Stomach (tissue), 9 donors: ENCODE results near the gene CBLN4. TPM values are rescaled to one million over a fixed set of nuclear protein-coding genes. Genes with fewer than 3 reads are reported as not detected.

Source experiments
- DNase-seq, 2 donors: peaks; one replicate each; pipeline versions ENCODE4 v3.0.0 to v3.0.0-alpha.2; 2013 to 2019
- H3K27ac ChIP-seq, 5 donors: fragments of 200-600 bp in 4 of 5; sonication (generic) in 4 of 5; one replicate each; pipeline ENCODE4 v1.5.1; 2013 to 2019; ENCODE audit warnings: mild to moderate bottlenecking in 1 of 5, moderate library complexity in 1 of 5
- H3K27me3 ChIP-seq, 3 donors: fragments of 200-600 bp; sonication (generic); one replicate each; pipeline ENCODE4 v1.5.1; 2017 to 2019; ENCODE audit warnings: mixed run types in 1 of 3
- H3K36me3 ChIP-seq, 4 donors: fragments of 200-600 bp; sonication (generic); 1 replicate in 3 of 4; 2 replicates in 1 of 4; pipeline ENCODE4 v1.5.1; 2016 to 2019
- H3K4me1 ChIP-seq, 4 donors: fragments of 200-600 bp; sonication (generic); one replicate each; pipeline ENCODE4 v1.5.1; 2016 to 2019
- H3K4me3 ChIP-seq, 4 donors: fragments of 200-600 bp; sonication (generic) in 3 of 4; one replicate each; pipeline ENCODE4 v1.5.1; 2016 to 2019; ENCODE audit warnings: mild to moderate bottlenecking in 1 of 4
- H3K9me3 ChIP-seq, 4 donors: fragments of 200-600 bp; sonication (generic); one replicate each; pipeline ENCODE4 v1.5.1; 2016 to 2019
- EP300 ChIP-seq: sonication (generic); formaldehyde crosslinking; IDR thresholded peaks from one replicate; pipeline ENCODE4 v1.6.1; 2017; ENCODE audit warnings: antibody characterized with exemption
- POLR2A ChIP-seq, 4 donors: fragments of 450-650 bp; IDR thresholded peaks; one replicate each; pipeline ENCODE4 v1.6.1; 2016; ENCODE audit warnings: antibody characterized with exemption in 4 of 4, control low read depth in 2 of 4, mild to moderate bottlenecking in 1 of 4, moderate library complexity in 1 of 4
- POLR2AphosphoS5 ChIP-seq, 3 donors: sonication (generic); formaldehyde crosslinking; IDR thresholded peaks; one replicate each; pipeline ENCODE4 v1.6.1; 2016; ENCODE audit warnings: antibody characterized with exemption in 3 of 3
- WGBS, 5 donors: extraction: QIAGEN DNeasy Blood & Tissue Kit in 3 of 5; methylation state at CpG; one replicate each; pipeline versions ENCODE4 v1.1.5 to v1.1.7; 2013 to 2018; 5-methylcytosine and 5-hydroxymethylcytosine counted together
- intact Hi-C: fragments of 100-400 bp; cut with DNase I; formaldehyde crosslinking; loops from one replicate; pipeline ENCODE4 v1.15.1; 2023; ENCODE audit warnings: low total_unique reads
- polyA plus RNA-seq, 3 donors: library from polyadenylated mRNA; stranded (reverse); fragments of 200-250 nt; gene quantifications; one replicate each; pipeline ENCODE4 v1.2.3, GENCODE V29; 2013
- total RNA-seq, 5 donors: library from RNA; depleted of rRNA; stranded (reverse); fragments of >200 nt; gene quantifications; one replicate each; pipeline versions ENCODE4 v1.1.0 to v1.2.3, GENCODE V29; 2014 to 2016
- TF ChIP-seq, protein P1 (sequence below), 7 experiments: fragments of 450-650 bp in 4 of 7; fragments of 200-600 bp in 3 of 7; sonication (generic) in 3 of 7; IDR thresholded peaks; one replicate each; pipeline ENCODE4 v1.5.1; 2016 to 2019; ENCODE audit warnings: antibody characterized with exemption in 7 of 7, control low read depth in 2 of 7, mild to moderate bottlenecking in 1 of 7
- donor health status: healthy with polysubstance abuse.
- donor health status: Bipolar disorder and iron deficiency.
- donor health status: healthy.

Gene CBLN4
- total and polyA plus RNA-seq, 8 donors, result 0.05 to 0.37 TPM; not detected in 6

DNA sequence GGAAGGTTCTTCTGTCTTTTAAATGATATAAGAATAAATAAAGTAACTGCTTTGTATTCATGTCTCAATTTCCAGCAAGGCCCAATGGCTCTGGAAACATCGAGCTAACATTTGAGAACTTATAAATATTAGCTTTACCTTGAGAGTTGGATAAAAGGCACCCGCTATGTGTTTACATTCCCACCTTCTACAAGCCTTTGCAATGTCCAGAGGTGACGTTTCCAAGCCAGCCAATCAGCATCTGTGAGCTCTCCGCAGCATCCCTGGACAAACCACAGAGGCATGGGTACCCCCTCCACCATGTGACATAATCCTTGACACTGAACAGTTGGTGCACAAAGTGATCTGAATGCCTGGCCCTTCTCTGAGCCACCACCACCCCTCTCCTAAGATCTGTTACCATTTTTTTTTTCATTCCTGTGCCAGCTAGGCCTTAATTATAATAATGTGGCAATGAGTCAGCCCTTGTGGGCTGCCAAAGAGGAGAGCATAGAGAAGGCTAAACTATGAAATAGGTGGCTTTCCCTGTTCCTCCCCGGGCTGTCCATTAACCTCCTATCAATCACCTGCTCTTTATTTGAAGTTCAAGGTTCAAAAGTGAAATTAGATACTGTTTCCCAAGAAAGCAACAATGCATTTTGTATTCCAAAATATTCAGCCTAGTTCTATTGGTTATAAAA lies 4.1 kb downstream of the CBLN4 start:
- Histone ChIP-seq H3K36me3 (no peaks in the 10 kb centered on the region), H3K4me3 (no peak overlapping the region), H3K9me3 (peaks cover 0 to 22% (median 0%) of the 10 kb centered on the region in 4 donors), H3K27ac (no peak overlapping the region), H3K4me1 (peaks cover 0 to 34% (median 17%) of the 10 kb centered on the region in 4 donors), H3K27me3 (peaks cover 19 to 47% (median 40%) of the 10 kb centered on the region in 3 donors)
- intact Hi-C loops, result no loop called here
- 15 to 38% (median 30%) methylated on average over 5 of the region's 5 CpGs for WGBS, 5 donors
- peak in 1 of 2 donors; percentile 44 for DNase-seq
- TF ChIP-seq EP300 (no peak), POLR2A (IDR thresholded peaks at IDR 0.05) (no peak), POLR2AphosphoS5 (IDR thresholded peaks at IDR 0.05) (no peak)
- TF ChIP-seq, protein P1, sequence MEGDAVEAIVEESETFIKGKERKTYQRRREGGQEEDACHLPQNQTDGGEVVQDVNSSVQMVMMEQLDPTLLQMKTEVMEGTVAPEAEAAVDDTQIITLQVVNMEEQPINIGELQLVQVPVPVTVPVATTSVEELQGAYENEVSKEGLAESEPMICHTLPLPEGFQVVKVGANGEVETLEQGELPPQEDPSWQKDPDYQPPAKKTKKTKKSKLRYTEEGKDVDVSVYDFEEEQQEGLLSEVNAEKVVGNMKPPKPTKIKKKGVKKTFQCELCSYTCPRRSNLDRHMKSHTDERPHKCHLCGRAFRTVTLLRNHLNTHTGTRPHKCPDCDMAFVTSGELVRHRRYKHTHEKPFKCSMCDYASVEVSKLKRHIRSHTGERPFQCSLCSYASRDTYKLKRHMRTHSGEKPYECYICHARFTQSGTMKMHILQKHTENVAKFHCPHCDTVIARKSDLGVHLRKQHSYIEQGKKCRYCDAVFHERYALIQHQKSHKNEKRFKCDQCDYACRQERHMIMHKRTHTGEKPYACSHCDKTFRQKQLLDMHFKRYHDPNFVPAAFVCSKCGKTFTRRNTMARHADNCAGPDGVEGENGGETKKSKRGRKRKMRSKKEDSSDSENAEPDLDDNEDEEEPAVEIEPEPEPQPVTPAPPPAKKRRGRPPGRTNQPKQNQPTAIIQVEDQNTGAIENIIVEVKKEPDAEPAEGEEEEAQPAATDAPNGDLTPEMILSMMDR (IDR thresholded peaks at IDR 0.05), result no peak

DNA sequence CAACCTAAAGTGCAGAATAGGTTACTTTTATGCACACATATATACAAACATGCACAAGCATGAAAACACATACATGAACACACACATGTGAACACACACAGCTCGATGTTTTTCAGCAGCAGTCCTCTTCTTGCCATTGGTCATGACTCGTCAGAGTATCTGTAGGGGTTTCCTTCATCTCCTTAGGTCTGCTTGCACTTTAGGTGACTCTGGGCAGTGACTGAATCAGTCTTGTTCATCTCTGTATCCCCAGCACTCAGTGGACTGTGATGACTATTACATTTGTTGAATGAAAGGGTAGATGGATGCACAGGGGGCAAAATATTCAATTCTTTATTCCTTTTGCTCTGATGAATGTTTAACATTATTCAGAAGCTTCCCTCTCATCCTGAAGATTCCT lies 26.8 kb downstream of the CBLN4 start:
- Histone ChIP-seq H3K4me1 (peaks cover 0 to 17% (median 6%) of the 10 kb centered on the region in 4 donors), H3K36me3 (no peaks in the 10 kb centered on the region), H3K9me3 (no peaks in the 10 kb centered on the region), H3K27me3 (no peaks in the 10 kb centered on the region), H3K27ac (no peak overlapping the region), H3K4me3 (no peak overlapping the region)
- intact Hi-C loops, result no loop called here
- no peak for DNase-seq
- TF ChIP-seq POLR2AphosphoS5 (IDR thresholded peaks at IDR 0.05) (no peak), POLR2A (IDR thresholded peaks at IDR 0.05) (no peak), EP300 (no peak)
- TF ChIP-seq, protein P1 (IDR thresholded peaks at IDR 0.05), result no peak
- WGBS, 5 donors, result 56 to 74% (median 64%) methylated on average over 2 of the region's 2 CpGs

GRCh38 chr20:55977690-55978459 lies 27.4 kb downstream of the CBLN4 start:
- H3K4me3 ChIP-seq, result no peak overlapping the region
- H3K27ac ChIP-seq, result peak overlapping the region in 1 of 5 donors; percentile 7
- peak in 1 of 2 donors; percentile 56 for DNase-seq
- peaks cover 0 to 17% (median 6%) of the 10 kb centered on the region in 4 donors for H3K4me1 ChIP-seq
- intact Hi-C loops, result no loop called here
- H3K36me3 ChIP-seq, result no peaks in the 10 kb centered on the region
- TF ChIP-seq EP300 (no peak), POLR2AphosphoS5 (IDR thresholded peaks at IDR 0.05) (no peak), POLR2A (IDR thresholded peaks at IDR 0.05) (no peak)
- TF ChIP-seq, protein P1 (IDR thresholded peaks at IDR 0.05), result no peak
- no peaks in the 10 kb centered on the region for H3K9me3 ChIP-seq
- no peaks in the 10 kb centered on the region for H3K27me3 ChIP-seq
- WGBS, 5 donors, result 28 to 48% (median 32%) methylated on average over 6 of the region's 6 CpGs

GRCh38 chr20:55974491-55975202 lies 30.7 kb downstream of the CBLN4 start:
- DNase-seq, result no peak
- TF ChIP-seq EP300 (no peak), POLR2A (IDR thresholded peaks at IDR 0.05) (no peak), POLR2AphosphoS5 (IDR thresholded peaks at IDR 0.05) (no peak)
- TF ChIP-seq, protein P1 (IDR thresholded peaks at IDR 0.05), result no peak
- Histone ChIP-seq H3K36me3 (no peaks in the 10 kb centered on the region), H3K27ac (no peak overlapping the region), H3K4me3 (no peak overlapping the region), H3K9me3 (no peaks in the 10 kb centered on the region), H3K27me3 (no peaks in the 10 kb centered on the region), H3K4me1 (peaks cover 0 to 17% (median 6%) of the 10 kb centered on the region in 4 donors)
- intact Hi-C loops, result no loop called here
- WGBS, 5 donors, result 53 to 77% (median 60%) methylated on average over 2 of the region's 2 CpGs
